ENCODE measurements around the gene CCNB3. TPM values are rescaled to one million over a fixed set of nuclear protein-coding genes. Genes with fewer than 3 reads are reported as not detected.

Gene CCNB3
- total RNA-seq, 3 donors from 2014 or later: 0.33 to 1.3 (median 0.59) TPM

GRCh38 chrX:50386520-50386919 is 182.0 kb downstream of the CCNB3 start:
- intact Hi-C loops (cut with DNase I; ENCODE audit: low total_unique reads): no loop called here

GRCh38 chrX:50393902-50394301 is 189.3 kb downstream of the CCNB3 start:
- peaks cover 0 to 76% of the 10 kb centered on the region in 2 donors for H3K27me3 ChIP-seq
- intact Hi-C loops (cut with DNase I; ENCODE audit: low total_unique reads): no loop called here
- H3K4me1 ChIP-seq: no peaks in the 10 kb centered on the region
- H3K9me3 ChIP-seq: no peaks in the 10 kb centered on the region
- DNase-seq (ENCODE audit: low spot score in 2 of 2): no peak
- H3K36me3 ChIP-seq: no peaks in the 10 kb centered on the region
- H3K27ac ChIP-seq: no peak overlapping the region
- no peak overlapping the region for H3K4me3 ChIP-seq
- TF ChIP-seq CTCF (IDR thresholded peaks at IDR 0.05) (no peak), POLR2AphosphoS5 (IDR thresholded peaks at IDR 0.05) (no peak), POLR2A (IDR thresholded peaks at IDR 0.05) (no peak)

More at GRCh38 chrX:50386520-50386919, 182.0 kb downstream of the CCNB3 start:
- TF ChIP-seq POLR2AphosphoS5 (IDR thresholded peaks at IDR 0.05): no peak
- no peak for TF ChIP-seq CTCF (IDR thresholded peaks at IDR 0.05)
- TF ChIP-seq POLR2A (IDR thresholded peaks at IDR 0.05): no peak
- no peak for DNase-seq (ENCODE audit: low spot score in 2 of 2)
- Histone ChIP-seq H3K36me3 (no peaks in the 10 kb centered on the region), H3K4me3 (no peak overlapping the region), H3K27ac (no peak overlapping the region), H3K27me3 (peaks cover 0 to 43% of the 10 kb centered on the region in 2 donors), H3K9me3 (no peaks in the 10 kb centered on the region), H3K4me1 (no peaks in the 10 kb centered on the region)

Other genes starting within 250 kb of the CCNB3 start
- not detected for gene AKAP4, start 3.8 kb upstream of the CCNB3 start, total RNA-seq

All from breast epithelium (tissue), 4 donors.